ENCODE measurements around the gene SAMSN1. TPM values are rescaled to one million over a fixed set of nuclear protein-coding genes. Genes with fewer than 3 reads are reported as not detected.
A peak's percentile ranks its signal among the peaks of the same experiment; 100 is the strongest.

Gene SAMSN1
- total and polyA plus RNA-seq, 9 of the 15 experiments (the other 6 are each of a cell fraction or from before 2014, with no cell fraction given) = 101 to 223 (median 159) TPM

- TF ChIP-seq POLR3G (IDR thresholded peaks at IDR 0.05; ENCODE audit: extremely low read depth, insufficient read length, insufficient replicate concordance) = no peak
- no peak for TF ChIP-seq HCFC1 (IDR thresholded peaks at IDR 0.05; ENCODE audit: low read depth, low read length)
- TF ChIP-seq, protein P1, sequence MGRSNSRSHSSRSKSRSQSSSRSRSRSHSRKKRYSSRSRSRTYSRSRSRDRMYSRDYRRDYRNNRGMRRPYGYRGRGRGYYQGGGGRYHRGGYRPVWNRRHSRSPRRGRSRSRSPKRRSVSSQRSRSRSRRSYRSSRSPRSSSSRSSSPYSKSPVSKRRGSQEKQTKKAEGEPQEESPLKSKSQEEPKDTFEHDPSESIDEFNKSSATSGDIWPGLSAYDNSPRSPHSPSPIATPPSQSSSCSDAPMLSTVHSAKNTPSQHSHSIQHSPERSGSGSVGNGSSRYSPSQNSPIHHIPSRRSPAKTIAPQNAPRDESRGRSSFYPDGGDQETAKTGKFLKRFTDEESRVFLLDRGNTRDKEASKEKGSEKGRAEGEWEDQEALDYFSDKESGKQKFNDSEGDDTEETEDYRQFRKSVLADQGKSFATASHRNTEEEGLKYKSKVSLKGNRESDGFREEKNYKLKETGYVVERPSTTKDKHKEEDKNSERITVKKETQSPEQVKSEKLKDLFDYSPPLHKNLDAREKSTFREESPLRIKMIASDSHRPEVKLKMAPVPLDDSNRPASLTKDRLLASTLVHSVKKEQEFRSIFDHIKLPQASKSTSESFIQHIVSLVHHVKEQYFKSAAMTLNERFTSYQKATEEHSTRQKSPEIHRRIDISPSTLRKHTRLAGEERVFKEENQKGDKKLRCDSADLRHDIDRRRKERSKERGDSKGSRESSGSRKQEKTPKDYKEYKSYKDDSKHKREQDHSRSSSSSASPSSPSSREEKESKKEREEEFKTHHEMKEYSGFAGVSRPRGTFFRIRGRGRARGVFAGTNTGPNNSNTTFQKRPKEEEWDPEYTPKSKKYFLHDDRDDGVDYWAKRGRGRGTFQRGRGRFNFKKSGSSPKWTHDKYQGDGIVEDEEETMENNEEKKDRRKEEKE (IDR thresholded peaks at IDR 0.05; ENCODE audit: borderline replicate concordance in 1 of 2, control insufficient read depth in 1 of 2, low read depth in 2 of 2, low read length in 1 of 2) = no peak
- no peak for TF ChIP-seq ZNF778 (CRISPR knock-in tag; IDR thresholded peaks at IDR 0.05)
- peak; percentile 53 for TF ChIP-seq TAF9B (IDR thresholded peaks at IDR 0.05; ENCODE audit: partially characterized antibody)
- TF ChIP-seq HDAC6 (IDR thresholded peaks at IDR 0.05; ENCODE audit: low read depth, low read length) = no peak
- TF ChIP-seq MEIS2 (IDR thresholded peaks at IDR 0.05; ENCODE audit: partially characterized antibody) = peak; percentile 95
- TF ChIP-seq JUNB (CRISPR knock-in tag; conservative IDR thresholded peaks at IDR 0.05) = no peak
- no peak; the same call in 1 of the 2 replicates for TF ChIP-seq MYNN (IDR thresholded peaks at IDR 0.05)
- no peak for TF ChIP-seq MYNN (CRISPR knock-in tag; IDR thresholded peaks at IDR 0.05)
- TF ChIP-seq ZNF592 (IDR thresholded peaks at IDR 0.05) = 0 out of 2 replicates have a peak, but pooled peaks have one; percentile 58
- TF ChIP-seq ZNF445 (CRISPR knock-in tag; IDR thresholded peaks at IDR 0.05; ENCODE audit: low read depth) = no peak
- TF ChIP-seq ZNF780A (CRISPR knock-in tag; IDR thresholded peaks at IDR 0.05) = no peak
- TF ChIP-seq BRCA1 (IDR thresholded peaks at IDR 0.05) = no peak
- TF ChIP-seq BRCA1 (CRISPR knock-in tag; IDR thresholded peaks at IDR 0.05) = no peak
- no peak for TF ChIP-seq IFI16 (CRISPR knock-in tag; IDR thresholded peaks at IDR 0.05)
- TF ChIP-seq HBP1 (CRISPR knock-in tag; IDR thresholded peaks at IDR 0.05) = no peak
Observed at GRCh38 chr21:14454016-14455009, 91.8 kb downstream of the SAMSN1 start (continued).

Measured in K562 (cell line).